ENCODE data around the gene RALGAPA1. TPM values are rescaled to one million over a fixed set of nuclear protein-coding genes. Genes with fewer than 3 reads are reported as not detected.

The RALGAPA1 gene
- total and polyA plus RNA-seq, 2 experiments from 2014 or later, result 7.5 to 22.2 TPM

GRCh38 chr14:35661875-35662274 lies 147.2 kb downstream of the RALGAPA1 start:
- Histone ChIP-seq H4K20me1 (ENCODE audit: insufficient read depth) (no peaks in the 10 kb centered on the region), H3K27ac (no peak overlapping the region), H3K27me3 (replicated peaks; ENCODE audit: insufficient read depth) (no peaks in the 10 kb centered on the region), H3K4me1 (ENCODE audit: insufficient read depth) (no peaks in the 10 kb centered on the region), H3K36me3 (ENCODE audit: low read depth) (peaks cover 5% of the 10 kb centered on the region), H2AFZ (no peak overlapping the region), H3K9ac (no peak overlapping the region), H3K4me2 (ENCODE audit: unreplicated experiment) (no peak overlapping the region), H3K9me3 (ENCODE audit: low read depth) (no peaks in the 10 kb centered on the region), H3F3A (ENCODE audit: insufficient read depth) (no peaks in the 10 kb centered on the region), H3K79me2 (ENCODE audit: insufficient read depth) (no peaks in the 10 kb centered on the region), H3K9me2 (ENCODE audit: insufficient read depth) (no peaks in the 10 kb centered on the region), H3K4me3 (no peak overlapping the region)
- WGBS, 2 experiments (ENCODE audit: low coverage in 1 of 2, low lambda C conversion rate in 2 of 2, missing lambda C conversion rate in 2 of 2), result 95 to 96% methylated on average over 3 of the region's 3 CpGs
- in situ Hi-C loops (cut with MboI), result no loop called here
- TF ChIP-seq EZH2phosphoT487 (IDR thresholded peaks at IDR 0.05; ENCODE audit: insufficient read depth, low read depth) (no peak), EZH2 (IDR thresholded peaks at IDR 0.05; ENCODE audit: insufficient read depth, poor library complexity, severe bottlenecking) (no peak)
- DNase-seq, result no peak

- Histone ChIP-seq H3K79me2 (ENCODE audit: insufficient read depth) (no peaks in the 10 kb centered on the region), H2AFZ (no peak overlapping the region), H3K4me2 (ENCODE audit: unreplicated experiment) (no peak overlapping the region), H3K9me3 (ENCODE audit: low read depth) (no peaks in the 10 kb centered on the region), H3K27me3 (replicated peaks; ENCODE audit: insufficient read depth) (no peaks in the 10 kb centered on the region), H4K20me1 (ENCODE audit: insufficient read depth) (no peaks in the 10 kb centered on the region), H3K4me1 (ENCODE audit: insufficient read depth) (no peaks in the 10 kb centered on the region), H3K9me2 (ENCODE audit: insufficient read depth) (no peaks in the 10 kb centered on the region), H3K36me3 (ENCODE audit: low read depth) (peaks cover 12% of the 10 kb centered on the region; the same call in 1 of the 2 replicates), H3F3A (ENCODE audit: insufficient read depth) (no peaks in the 10 kb centered on the region), H3K4me3 (no peak overlapping the region), H3K27ac (no peak overlapping the region), H3K9ac (no peak overlapping the region)
- no peak for DNase-seq
- TF ChIP-seq EZH2 (IDR thresholded peaks at IDR 0.05; ENCODE audit: insufficient read depth, poor library complexity, severe bottlenecking) (no peak), EZH2phosphoT487 (IDR thresholded peaks at IDR 0.05; ENCODE audit: insufficient read depth, low read depth) (no peak)
- in situ Hi-C loops (cut with MboI), result no loop called here
- 95% methylated on average over 1 of the region's 1 CpG for WGBS, 2 experiments (ENCODE audit: low coverage in 1 of 2, low lambda C conversion rate in 2 of 2, missing lambda C conversion rate in 2 of 2)
Observed at GRCh38 chr14:35653045-35653444, 156.1 kb downstream of the RALGAPA1 start.

GRCh38 chr14:35643513-35643912 lies 165.6 kb downstream of the RALGAPA1 start:
- Histone ChIP-seq H3K27me3 (replicated peaks; ENCODE audit: insufficient read depth) (no peaks in the 10 kb centered on the region), H3K4me2 (ENCODE audit: unreplicated experiment) (no peak overlapping the region), H4K20me1 (ENCODE audit: insufficient read depth) (no peaks in the 10 kb centered on the region), H3K36me3 (ENCODE audit: low read depth) (peaks cover 37% of the 10 kb centered on the region), H3K27ac (no peak overlapping the region), H3K9me2 (ENCODE audit: insufficient read depth) (no peaks in the 10 kb centered on the region), H3K9me3 (ENCODE audit: low read depth) (peaks cover 4% of the 10 kb centered on the region), H3K79me2 (ENCODE audit: insufficient read depth) (no peaks in the 10 kb centered on the region), H3K4me1 (ENCODE audit: insufficient read depth) (no peaks in the 10 kb centered on the region), H2AFZ (no peak overlapping the region), H3K4me3 (no peak overlapping the region), H3K9ac (no peak overlapping the region), H3F3A (ENCODE audit: insufficient read depth) (no peaks in the 10 kb centered on the region)
- no peak for TF ChIP-seq EZH2 (IDR thresholded peaks at IDR 0.05; ENCODE audit: insufficient read depth, poor library complexity, severe bottlenecking)
- TF ChIP-seq EZH2phosphoT487 (IDR thresholded peaks at IDR 0.05; ENCODE audit: insufficient read depth, low read depth), result no peak
- no peak for DNase-seq
- in situ Hi-C loops (cut with MboI), result no loop called here

GRCh38 chr14:35637851-35638250 lies 171.2 kb downstream of the RALGAPA1 start:
- in situ Hi-C loops (cut with MboI), result no loop called here

GRCh38 chr14:35637269-35637668 lies 171.8 kb downstream of the RALGAPA1 start:
- DNase-seq, result no peak
- Histone ChIP-seq H3K36me3 (ENCODE audit: low read depth) (peaks cover 12% of the 10 kb centered on the region; the same call in 1 of the 2 replicates), H2AFZ (no peak overlapping the region), H3K27me3 (replicated peaks; ENCODE audit: insufficient read depth) (no peaks in the 10 kb centered on the region), H3K4me1 (ENCODE audit: insufficient read depth) (peaks cover 7% of the 10 kb centered on the region; the same call in 1 of the 2 replicates), H4K20me1 (ENCODE audit: insufficient read depth) (no peaks in the 10 kb centered on the region), H3K79me2 (ENCODE audit: insufficient read depth) (no peaks in the 10 kb centered on the region), H3K4me3 (no peak overlapping the region), H3K9ac (no peak overlapping the region), H3F3A (ENCODE audit: insufficient read depth) (no peaks in the 10 kb centered on the region), H3K9me2 (ENCODE audit: insufficient read depth) (no peaks in the 10 kb centered on the region), H3K4me2 (ENCODE audit: unreplicated experiment) (no peak overlapping the region), H3K27ac (no peak overlapping the region), H3K9me3 (ENCODE audit: low read depth) (peaks cover 4% of the 10 kb centered on the region)
- no peak for TF ChIP-seq EZH2phosphoT487 (IDR thresholded peaks at IDR 0.05; ENCODE audit: insufficient read depth, low read depth)
- TF ChIP-seq EZH2 (IDR thresholded peaks at IDR 0.05; ENCODE audit: insufficient read depth, poor library complexity, severe bottlenecking), result no peak
- 93 to 98% methylated on average over 2 of the region's 2 CpGs for WGBS, 2 experiments (ENCODE audit: low coverage in 1 of 2, low lambda C conversion rate in 2 of 2, missing lambda C conversion rate in 2 of 2)
- in situ Hi-C loops (cut with MboI), result no loop called here

More at GRCh38 chr14:35637851-35638250, 171.2 kb downstream of the RALGAPA1 start:
- no peak for TF ChIP-seq EZH2 (IDR thresholded peaks at IDR 0.05; ENCODE audit: insufficient read depth, poor library complexity, severe bottlenecking)
- no peak for TF ChIP-seq EZH2phosphoT487 (IDR thresholded peaks at IDR 0.05; ENCODE audit: insufficient read depth, low read depth)
- H2AFZ ChIP-seq, result no peak overlapping the region
- H3K27ac ChIP-seq, result no peak overlapping the region
- DNase-seq, result no peak
- no peak overlapping the region for H3K4me3 ChIP-seq
- no peaks in the 10 kb centered on the region for H3F3A ChIP-seq (ENCODE audit: insufficient read depth)
- peaks cover 4% of the 10 kb centered on the region for H3K9me3 ChIP-seq (ENCODE audit: low read depth)
- whole genome bisulfite sequencing, 2 experiments (ENCODE audit: low coverage in 1 of 2, low lambda C conversion rate in 2 of 2, missing lambda C conversion rate in 2 of 2), result 97 to 98% methylated on average over 2 of the region's 2 CpGs
- no peak overlapping the region for H3K4me2 ChIP-seq (ENCODE audit: unreplicated experiment)
- H3K36me3 ChIP-seq (ENCODE audit: low read depth), result peaks cover 18% of the 10 kb centered on the region; the same call in 1 of the 2 replicates
- H3K4me1 ChIP-seq (ENCODE audit: insufficient read depth), result 0 out of 2 replicates have a peak, but pooled peaks cover 2% of the 10 kb centered on the region
- no peaks in the 10 kb centered on the region for H3K9me2 ChIP-seq (ENCODE audit: insufficient read depth)
- no peak overlapping the region for H3K9ac ChIP-seq
- H4K20me1 ChIP-seq (ENCODE audit: insufficient read depth), result no peaks in the 10 kb centered on the region
- no peaks in the 10 kb centered on the region for H3K79me2 ChIP-seq (ENCODE audit: insufficient read depth)
- H3K27me3 ChIP-seq (replicated peaks; ENCODE audit: insufficient read depth), result no peaks in the 10 kb centered on the region

All from GM23248 (cell line).